Femur (tissue), 1 donor: ENCODE measurements around the gene CXCR5.

Experiments
- DNase-seq: peaks from one replicate; pipeline ENCODE4 v3.0.0-alpha.2; 2017

Gene CXCR5

GRCh38 chr11:118929501-118930093, 45.9 kb downstream of the CXCR5 start:
- DNase-seq: peak; percentile 96

- peak; percentile 87 for DNase-seq
These were observed 46.5 kb downstream of the CXCR5 start for GRCh38 chr11:118930094-118930712.

- no peak for DNase-seq
These were observed 47.9 kb downstream of the CXCR5 start for GRCh38 chr11:118931571-118931970.

GRCh38 chr11:118933486-118933885, 49.8 kb downstream of the CXCR5 start:
- DNase-seq: peak; percentile 86

GRCh38 chr11:118935376-118935775, 51.7 kb downstream of the CXCR5 start:
- DNase-seq: no peak

- no peak for DNase-seq
These were observed 55.1 kb downstream of the CXCR5 start for GRCh38 chr11:118938491-118939403.

GRCh38 chr11:118939404-118939915, 55.8 kb downstream of the CXCR5 start:
- DNase-seq: no peak

- peak; percentile 73 for DNase-seq
These were observed 56.4 kb downstream of the CXCR5 start for GRCh38 chr11:118939953-118940598.

GRCh38 chr11:118947091-118947490, 63.4 kb downstream of the CXCR5 start:
- no peak for DNase-seq
